ENCODE measurements around the gene UTY. TPM values are rescaled to one million over a fixed set of nuclear protein-coding genes. Genes with fewer than 3 reads are reported as not detected.

The UTY gene
- total RNA-seq, 1 experiment from 2014 or later: not detected

DNA sequence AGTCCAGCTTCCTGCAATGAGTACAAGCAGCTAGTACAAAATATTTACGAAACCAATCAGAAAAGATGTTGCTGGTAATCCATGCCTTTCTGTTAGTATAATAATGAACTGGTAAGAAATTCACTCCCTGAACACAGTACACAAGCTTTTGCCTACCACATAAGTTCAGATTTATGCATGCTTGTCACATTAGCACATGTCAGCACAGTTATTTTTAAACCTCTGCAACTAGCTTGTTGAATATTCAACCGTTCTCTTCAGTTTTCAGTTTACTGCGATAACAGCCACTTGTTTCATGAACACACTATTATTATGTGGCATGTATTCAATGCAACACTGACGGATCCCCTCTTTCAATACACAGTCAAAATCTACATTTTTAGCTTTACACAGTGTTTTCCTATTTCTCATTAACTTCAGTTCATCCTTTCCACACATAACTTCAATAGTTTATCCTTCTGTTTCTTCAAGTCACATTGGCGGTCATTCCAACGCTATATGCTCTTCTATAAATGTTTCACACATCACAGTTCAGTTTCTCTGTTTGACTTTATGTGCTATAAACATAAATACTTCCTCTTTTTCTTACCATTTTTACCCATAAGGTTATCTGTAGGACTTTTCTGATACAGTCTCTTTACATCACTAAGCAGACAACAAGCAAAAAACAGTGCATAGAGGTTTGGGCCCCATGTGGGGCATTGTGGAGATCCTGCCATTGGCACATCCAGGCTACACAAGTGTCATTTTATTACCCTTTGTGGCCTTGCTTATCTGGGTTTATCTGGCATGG lies 62.8 kb downstream of the UTY start:
- H3K4me1 ChIP-seq (ENCODE audit: insufficient read depth, low read length): no peaks in the 10 kb centered on the region
- no peak overlapping the region for H4K8ac ChIP-seq (replicated peaks; ENCODE audit: insufficient read length, low read depth, low read length)
- H4K20me1 ChIP-seq (ENCODE audit: control insufficient read depth, insufficient read depth, insufficient read length): no peaks in the 10 kb centered on the region
- H3K79me2 ChIP-seq (ENCODE audit: insufficient read depth, low read length): no peaks in the 10 kb centered on the region
- H3K36me3 Mint-ChIP-seq (ENCODE audit: insufficient read depth in 1 of 3, low read depth in 3 of 3): no peaks in the 10 kb centered on the region
- no peak for DNase-seq
- no peak overlapping the region for H2BK15ac ChIP-seq (ENCODE audit: low read depth, low read length)
- no peaks in the 10 kb centered on the region for H3K23me2 ChIP-seq (ENCODE audit: insufficient read length, low read depth, low read length, poor library complexity, severe bottlenecking)
- no peaks in the 10 kb centered on the region for H3K9me3 Mint-ChIP-seq
- no CpG with 5 or more reads among the region's 6 CpGs for WGBS (ENCODE audit: extremely low coverage, insufficient read length, low lambda C conversion rate)
- H3K4me2 ChIP-seq (ENCODE audit: insufficient read depth, insufficient read length, low read length): no peak overlapping the region
- TF ChIP-seq, protein P1, sequence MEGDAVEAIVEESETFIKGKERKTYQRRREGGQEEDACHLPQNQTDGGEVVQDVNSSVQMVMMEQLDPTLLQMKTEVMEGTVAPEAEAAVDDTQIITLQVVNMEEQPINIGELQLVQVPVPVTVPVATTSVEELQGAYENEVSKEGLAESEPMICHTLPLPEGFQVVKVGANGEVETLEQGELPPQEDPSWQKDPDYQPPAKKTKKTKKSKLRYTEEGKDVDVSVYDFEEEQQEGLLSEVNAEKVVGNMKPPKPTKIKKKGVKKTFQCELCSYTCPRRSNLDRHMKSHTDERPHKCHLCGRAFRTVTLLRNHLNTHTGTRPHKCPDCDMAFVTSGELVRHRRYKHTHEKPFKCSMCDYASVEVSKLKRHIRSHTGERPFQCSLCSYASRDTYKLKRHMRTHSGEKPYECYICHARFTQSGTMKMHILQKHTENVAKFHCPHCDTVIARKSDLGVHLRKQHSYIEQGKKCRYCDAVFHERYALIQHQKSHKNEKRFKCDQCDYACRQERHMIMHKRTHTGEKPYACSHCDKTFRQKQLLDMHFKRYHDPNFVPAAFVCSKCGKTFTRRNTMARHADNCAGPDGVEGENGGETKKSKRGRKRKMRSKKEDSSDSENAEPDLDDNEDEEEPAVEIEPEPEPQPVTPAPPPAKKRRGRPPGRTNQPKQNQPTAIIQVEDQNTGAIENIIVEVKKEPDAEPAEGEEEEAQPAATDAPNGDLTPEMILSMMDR (conservative IDR thresholded peaks at IDR 0.05): no peak
- H4K91ac ChIP-seq (ENCODE audit: insufficient read length, low read depth, low read length): no peak overlapping the region
- no peak overlapping the region for H3K14ac ChIP-seq (ENCODE audit: insufficient read depth, low read length)
- no peak overlapping the region for H2BK12ac ChIP-seq (ENCODE audit: insufficient read length, low read depth, low read length)
- H3K4ac ChIP-seq (ENCODE audit: low read depth, low read length): no peak overlapping the region
- no peak overlapping the region for H3K4me3 Mint-ChIP-seq
- no peaks in the 10 kb centered on the region for H3K4me1 Mint-ChIP-seq
- no peak overlapping the region for H3K27ac Mint-ChIP-seq
- no peak overlapping the region for H2AFZ ChIP-seq (ENCODE audit: low read length)
- H3K56ac ChIP-seq (ENCODE audit: insufficient read length, low read depth, low read length): no peak overlapping the region
- H2BK120ac ChIP-seq (ENCODE audit: low read depth, low read length, poor library complexity, severe bottlenecking): no peak overlapping the region
- H3K27me3 Mint-ChIP-seq (ENCODE audit: low read depth): no peaks in the 10 kb centered on the region
- no peak overlapping the region for H2BK20ac ChIP-seq (ENCODE audit: low read depth, low read length, poor library complexity, severe bottlenecking)
- no peak overlapping the region for H3K27ac ChIP-seq (ENCODE audit: insufficient read length, low read depth, low read length)
- H3T11ph ChIP-seq (ENCODE audit: low read length): no peak overlapping the region
- no peak overlapping the region for H3K9ac ChIP-seq (ENCODE audit: extremely low read depth, insufficient read length, low read length)
- no peaks in the 10 kb centered on the region for H3K27me3 ChIP-seq (ENCODE audit: insufficient read depth, low read length)
- H2AK5ac ChIP-seq (ENCODE audit: insufficient read length, low read length): no peak overlapping the region
- H3K23ac ChIP-seq (ENCODE audit: insufficient read length, low read depth, low read length): no peak overlapping the region
- H3K9me3 ChIP-seq (ENCODE audit: control insufficient read depth, low read depth, low read length): no peaks in the 10 kb centered on the region
- H3K18ac ChIP-seq (ENCODE audit: insufficient read length, low read depth, low read length): no peak overlapping the region
- no peak overlapping the region for H4K5ac ChIP-seq (ENCODE audit: insufficient read length, low read depth, low read length)
- H2BK5ac ChIP-seq (ENCODE audit: insufficient read length, low read length): no peak overlapping the region
- no peaks in the 10 kb centered on the region for H3K79me1 ChIP-seq (ENCODE audit: insufficient read depth, low read depth, low read length, poor library complexity, severe bottlenecking)
